ENCODE data around the gene NCKAP5. TPM values are rescaled to one million over a fixed set of nuclear protein-coding genes. Genes with fewer than 3 reads are reported as not detected.

The NCKAP5 gene
- total RNA-seq, 1 donor from 2014 or later, result 0.46 TPM

DNA sequence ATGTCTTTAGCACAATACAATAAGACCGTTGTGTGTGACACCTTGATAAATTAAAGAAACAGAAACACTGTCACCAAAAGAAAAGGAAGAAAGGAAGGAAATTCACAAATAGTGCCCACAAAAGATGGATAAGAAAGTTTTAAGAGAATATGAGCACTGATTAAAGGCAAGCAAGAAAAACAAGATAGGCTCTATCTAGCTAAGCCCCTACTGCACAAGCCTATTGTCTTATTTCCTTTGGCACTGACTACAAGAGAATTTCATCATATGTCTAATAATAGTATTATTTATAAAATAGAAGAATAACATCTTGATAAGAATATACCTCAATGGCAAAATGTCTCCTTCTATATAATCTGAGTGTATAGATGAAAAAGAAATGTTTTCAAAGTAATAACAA is 335.7 kb downstream of the NCKAP5 start:
- no peaks in the 10 kb centered on the region for H3K36me3 Mint-ChIP-seq (ENCODE audit: unreplicated experiment)
- TF ChIP-seq, protein P1, sequence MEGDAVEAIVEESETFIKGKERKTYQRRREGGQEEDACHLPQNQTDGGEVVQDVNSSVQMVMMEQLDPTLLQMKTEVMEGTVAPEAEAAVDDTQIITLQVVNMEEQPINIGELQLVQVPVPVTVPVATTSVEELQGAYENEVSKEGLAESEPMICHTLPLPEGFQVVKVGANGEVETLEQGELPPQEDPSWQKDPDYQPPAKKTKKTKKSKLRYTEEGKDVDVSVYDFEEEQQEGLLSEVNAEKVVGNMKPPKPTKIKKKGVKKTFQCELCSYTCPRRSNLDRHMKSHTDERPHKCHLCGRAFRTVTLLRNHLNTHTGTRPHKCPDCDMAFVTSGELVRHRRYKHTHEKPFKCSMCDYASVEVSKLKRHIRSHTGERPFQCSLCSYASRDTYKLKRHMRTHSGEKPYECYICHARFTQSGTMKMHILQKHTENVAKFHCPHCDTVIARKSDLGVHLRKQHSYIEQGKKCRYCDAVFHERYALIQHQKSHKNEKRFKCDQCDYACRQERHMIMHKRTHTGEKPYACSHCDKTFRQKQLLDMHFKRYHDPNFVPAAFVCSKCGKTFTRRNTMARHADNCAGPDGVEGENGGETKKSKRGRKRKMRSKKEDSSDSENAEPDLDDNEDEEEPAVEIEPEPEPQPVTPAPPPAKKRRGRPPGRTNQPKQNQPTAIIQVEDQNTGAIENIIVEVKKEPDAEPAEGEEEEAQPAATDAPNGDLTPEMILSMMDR (IDR thresholded peaks at IDR 0.05), result no peak
- H3K27ac Mint-ChIP-seq (ENCODE audit: unreplicated experiment), result no peak overlapping the region
- no peaks in the 10 kb centered on the region for H3K4me1 Mint-ChIP-seq (ENCODE audit: unreplicated experiment)
- no peaks in the 10 kb centered on the region for H3K9me3 Mint-ChIP-seq (ENCODE audit: unreplicated experiment)
- H3K27me3 Mint-ChIP-seq (ENCODE audit: unreplicated experiment), result peaks cover 5% of the 10 kb centered on the region
- no peak overlapping the region for H3K4me3 Mint-ChIP-seq (ENCODE audit: unreplicated experiment)
- no peak for DNase-seq (ENCODE audit: extremely low spot score, unreplicated experiment)

DNA sequence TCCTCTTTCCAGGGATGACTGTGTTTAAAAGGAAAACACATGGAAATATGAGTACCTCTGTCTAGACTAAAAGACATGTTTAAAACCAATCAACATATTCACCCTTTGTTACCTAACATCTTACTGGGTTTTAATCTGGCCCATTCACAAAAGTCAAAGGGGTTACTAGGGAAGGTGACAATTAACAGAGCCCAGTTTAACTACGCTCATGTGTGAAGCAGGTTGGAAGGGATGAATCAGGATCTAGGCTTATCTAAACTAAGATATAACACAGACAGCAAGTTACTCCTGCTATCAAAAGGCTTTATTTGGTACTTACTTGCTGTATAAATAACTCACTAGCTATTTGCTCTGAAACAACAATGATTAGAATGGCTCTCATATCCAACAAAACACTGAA is 337.0 kb downstream of the NCKAP5 start:
- H3K4me3 Mint-ChIP-seq (ENCODE audit: unreplicated experiment), result no peak overlapping the region
- no peaks in the 10 kb centered on the region for H3K4me1 Mint-ChIP-seq (ENCODE audit: unreplicated experiment)
- no peak for DNase-seq (ENCODE audit: extremely low spot score, unreplicated experiment)
- peaks cover 5% of the 10 kb centered on the region for H3K27me3 Mint-ChIP-seq (ENCODE audit: unreplicated experiment)
- no peak overlapping the region for H3K27ac Mint-ChIP-seq (ENCODE audit: unreplicated experiment)
- H3K9me3 Mint-ChIP-seq (ENCODE audit: unreplicated experiment), result no peaks in the 10 kb centered on the region
- H3K36me3 Mint-ChIP-seq (ENCODE audit: unreplicated experiment), result no peaks in the 10 kb centered on the region
- TF ChIP-seq, protein P1 (IDR thresholded peaks at IDR 0.05), result no peak

- Mint-ChIP-seq H3K36me3 (ENCODE audit: unreplicated experiment) (no peaks in the 10 kb centered on the region), H3K4me3 (ENCODE audit: unreplicated experiment) (no peak overlapping the region), H3K27me3 (ENCODE audit: unreplicated experiment) (peaks cover 5% of the 10 kb centered on the region), H3K9me3 (ENCODE audit: unreplicated experiment) (no peaks in the 10 kb centered on the region), H3K4me1 (ENCODE audit: unreplicated experiment) (no peaks in the 10 kb centered on the region), H3K27ac (ENCODE audit: unreplicated experiment) (no peak overlapping the region)
- DNase-seq (ENCODE audit: extremely low spot score, unreplicated experiment), result no peak
- TF ChIP-seq, protein P1 (IDR thresholded peaks at IDR 0.05), result no peak
These were observed 338.3 kb downstream of the NCKAP5 start for GRCh38 chr2:133229974-133230373.

DNA sequence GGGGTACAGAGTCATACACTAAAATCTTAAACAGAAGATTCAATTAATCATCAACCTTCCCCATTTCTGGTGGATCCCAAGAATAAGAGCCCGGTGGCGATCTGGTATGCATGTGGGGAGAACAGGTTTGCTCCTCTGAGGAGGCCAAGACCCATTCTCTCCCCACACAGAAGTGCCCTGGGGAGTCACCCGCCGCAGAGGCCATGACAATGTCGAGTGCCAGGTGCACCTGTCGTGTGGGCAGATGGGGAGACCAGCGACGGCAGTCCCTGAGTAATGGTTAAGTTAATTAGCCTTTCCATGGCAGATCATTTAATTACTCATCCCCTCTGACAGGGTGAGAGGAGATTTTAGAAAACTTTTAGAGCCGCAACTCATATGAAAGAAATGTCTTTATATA is 345.0 kb downstream of the NCKAP5 start:
- Mint-ChIP-seq H3K27me3 (ENCODE audit: unreplicated experiment) (peaks cover 7% of the 10 kb centered on the region), H3K4me3 (ENCODE audit: unreplicated experiment) (no peak overlapping the region), H3K36me3 (ENCODE audit: unreplicated experiment) (no peaks in the 10 kb centered on the region), H3K9me3 (ENCODE audit: unreplicated experiment) (no peaks in the 10 kb centered on the region), H3K27ac (ENCODE audit: unreplicated experiment) (no peak overlapping the region), H3K4me1 (ENCODE audit: unreplicated experiment) (no peaks in the 10 kb centered on the region)
- TF ChIP-seq, protein P1 (IDR thresholded peaks at IDR 0.05), result no peak
- DNase-seq (ENCODE audit: extremely low spot score, unreplicated experiment), result no peak

- H3K36me3 Mint-ChIP-seq (ENCODE audit: unreplicated experiment), result no peaks in the 10 kb centered on the region
- no peaks in the 10 kb centered on the region for H3K4me1 Mint-ChIP-seq (ENCODE audit: unreplicated experiment)
- no peak overlapping the region for H3K4me3 Mint-ChIP-seq (ENCODE audit: unreplicated experiment)
- TF ChIP-seq, protein P1 (IDR thresholded peaks at IDR 0.05), result no peak
- H3K9me3 Mint-ChIP-seq (ENCODE audit: unreplicated experiment), result no peaks in the 10 kb centered on the region
- peaks cover 8% of the 10 kb centered on the region for H3K27me3 Mint-ChIP-seq (ENCODE audit: unreplicated experiment)
- H3K27ac Mint-ChIP-seq (ENCODE audit: unreplicated experiment), result no peak overlapping the region
- DNase-seq (ENCODE audit: extremely low spot score, unreplicated experiment), result no peak
These were observed 346.9 kb downstream of the NCKAP5 start for GRCh38 chr2:133221398-133221797.

All from osteocyte (in vitro differentiated cells).